Amygdala (tissue), 56 donors: ENCODE measurements around the gene ATP6V0A1.
A peak's percentile ranks its signal among the peaks of the same experiment; 100 is the strongest.
"Not testable (repeated sequence)": the region's sequence is repeated elsewhere in the genome, so short reads cannot be mapped to it uniquely, and the experiment has no call there.

Experiments
- DNase-seq, 56 donors: peaks; one replicate each; lab custom pipeline; 2025; lab: John Stamatoyannopoulos, UW

ATP6V0A1 gene

DNA sequence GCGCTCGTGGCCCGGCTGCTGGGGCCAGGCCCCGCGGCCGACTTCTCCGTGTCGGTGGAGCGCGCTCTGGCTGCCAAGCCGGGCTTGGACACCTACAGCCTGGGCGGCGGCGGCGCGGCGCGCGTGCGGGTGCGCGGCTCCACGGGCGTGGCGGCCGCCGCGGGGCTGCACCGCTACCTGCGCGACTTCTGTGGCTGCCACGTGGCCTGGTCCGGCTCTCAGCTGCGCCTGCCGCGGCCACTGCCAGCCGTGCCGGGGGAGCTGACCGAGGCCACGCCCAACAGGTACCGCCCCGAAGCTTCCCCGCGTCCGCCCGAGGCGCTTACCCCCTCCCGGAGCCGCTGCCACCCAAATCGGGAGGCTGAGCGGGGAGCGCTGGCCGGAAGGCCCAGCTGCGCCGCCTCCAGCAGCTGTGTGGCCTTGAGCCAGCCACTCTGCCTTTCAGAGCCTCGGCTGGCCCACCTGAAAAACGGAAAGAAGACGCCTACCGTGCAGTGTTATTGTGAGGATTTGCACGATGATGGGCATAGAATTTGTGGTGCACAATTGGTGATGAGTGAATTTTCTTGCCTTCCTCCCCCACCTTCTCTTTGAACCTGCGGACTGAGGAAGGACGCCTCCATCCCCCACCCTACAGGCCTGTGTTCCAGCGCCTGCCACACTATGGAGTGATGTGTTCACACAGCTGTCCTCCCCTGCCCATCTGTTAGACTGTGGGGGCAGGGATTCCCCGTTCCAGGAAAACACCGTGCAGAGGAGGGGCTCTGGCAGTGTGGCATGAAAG lies 77.9 kb downstream of the ATP6V0A1 start:
- peak in 45 of 56 donors; percentile 21 to 82 (median 70) for DNase-seq

DNA sequence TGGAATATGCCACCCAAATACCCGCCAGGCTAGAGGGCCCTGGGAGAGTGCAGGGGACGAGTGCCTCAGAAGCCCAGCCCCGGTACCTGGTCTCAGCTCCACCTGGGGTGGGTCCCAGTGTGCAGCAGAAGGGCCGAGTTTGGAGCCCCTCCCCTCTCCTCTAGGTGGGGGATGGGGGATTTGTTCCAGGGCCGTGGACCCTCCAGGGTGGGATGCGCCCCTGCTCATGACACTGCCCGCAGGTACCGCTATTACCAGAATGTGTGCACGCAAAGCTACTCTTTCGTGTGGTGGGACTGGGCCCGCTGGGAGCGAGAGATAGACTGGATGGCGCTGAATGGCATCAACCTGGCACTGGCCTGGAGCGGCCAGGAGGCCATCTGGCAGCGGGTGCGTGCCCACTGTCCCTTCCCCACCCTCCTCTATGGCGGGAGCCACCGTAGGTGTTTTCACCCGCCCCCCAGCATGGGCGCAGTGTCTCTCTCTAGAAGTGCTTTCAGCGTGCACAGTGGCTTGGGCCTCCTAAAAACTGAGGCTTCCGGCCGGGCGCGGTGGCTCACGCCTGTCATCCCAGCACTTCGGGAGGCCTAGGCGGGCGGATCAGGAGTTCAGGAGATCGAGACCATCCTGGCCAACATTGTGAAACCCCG lies 78.6 kb downstream of the ATP6V0A1 start:
- peak in 1 of 56 donors; percentile 53 for DNase-seq

DNA sequence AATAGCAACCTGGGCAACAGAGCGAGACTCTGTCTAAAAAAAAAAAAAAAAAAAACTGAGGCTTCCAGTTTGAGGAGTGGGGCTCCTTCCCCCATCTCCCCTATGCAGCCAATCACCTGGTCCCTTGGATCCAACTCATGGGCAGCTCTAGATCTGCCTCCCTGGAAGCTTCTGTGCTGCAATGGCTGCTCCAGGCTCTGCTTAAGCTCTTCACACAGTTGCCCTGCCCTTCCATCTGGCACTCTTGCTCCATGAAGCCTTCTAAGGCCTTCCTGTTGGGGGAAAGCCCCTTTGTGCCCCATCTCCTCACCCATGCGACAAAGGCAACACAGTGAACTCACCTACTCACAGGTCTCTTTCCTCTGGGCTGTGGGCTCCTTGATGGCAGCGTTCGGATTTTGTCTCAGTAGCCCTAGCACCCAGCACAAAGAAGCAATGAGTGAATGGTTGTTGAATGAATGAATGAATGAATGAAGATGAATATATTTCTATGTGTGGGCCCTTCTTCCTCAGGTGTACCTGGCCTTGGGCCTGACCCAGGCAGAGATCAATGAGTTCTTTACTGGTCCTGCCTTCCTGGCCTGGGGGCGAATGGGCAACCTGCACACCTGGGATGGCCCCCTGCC lies 79.3 kb downstream of the ATP6V0A1 start:
- DNase-seq = no peak

- DNase-seq = no peak
Measured at GRCh38 chr17:42538482-42538881, 79.8 kb downstream of the ATP6V0A1 start.

DNA sequence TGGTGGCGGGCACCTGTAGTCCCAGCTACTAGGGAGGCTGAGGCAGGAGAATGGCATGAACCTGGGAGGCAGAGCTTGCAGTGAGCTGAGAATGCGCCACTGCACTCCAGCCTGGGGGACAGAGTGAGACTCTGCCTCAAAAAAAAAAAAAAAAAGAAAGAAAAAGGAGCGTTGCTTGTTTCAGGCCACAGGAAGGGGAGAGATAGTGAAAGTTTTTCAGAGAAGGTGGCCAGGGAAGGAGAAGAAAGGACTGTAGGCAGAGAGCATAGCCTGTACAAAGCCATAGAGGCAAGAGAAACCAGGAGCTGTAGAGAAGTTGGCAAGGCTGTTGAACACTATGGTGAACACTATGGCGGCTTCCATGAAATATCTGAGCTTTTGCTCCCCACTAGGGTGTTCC lies 81.9 kb downstream of the ATP6V0A1 start:
- not testable (repeated sequence) for DNase-seq

DNA sequence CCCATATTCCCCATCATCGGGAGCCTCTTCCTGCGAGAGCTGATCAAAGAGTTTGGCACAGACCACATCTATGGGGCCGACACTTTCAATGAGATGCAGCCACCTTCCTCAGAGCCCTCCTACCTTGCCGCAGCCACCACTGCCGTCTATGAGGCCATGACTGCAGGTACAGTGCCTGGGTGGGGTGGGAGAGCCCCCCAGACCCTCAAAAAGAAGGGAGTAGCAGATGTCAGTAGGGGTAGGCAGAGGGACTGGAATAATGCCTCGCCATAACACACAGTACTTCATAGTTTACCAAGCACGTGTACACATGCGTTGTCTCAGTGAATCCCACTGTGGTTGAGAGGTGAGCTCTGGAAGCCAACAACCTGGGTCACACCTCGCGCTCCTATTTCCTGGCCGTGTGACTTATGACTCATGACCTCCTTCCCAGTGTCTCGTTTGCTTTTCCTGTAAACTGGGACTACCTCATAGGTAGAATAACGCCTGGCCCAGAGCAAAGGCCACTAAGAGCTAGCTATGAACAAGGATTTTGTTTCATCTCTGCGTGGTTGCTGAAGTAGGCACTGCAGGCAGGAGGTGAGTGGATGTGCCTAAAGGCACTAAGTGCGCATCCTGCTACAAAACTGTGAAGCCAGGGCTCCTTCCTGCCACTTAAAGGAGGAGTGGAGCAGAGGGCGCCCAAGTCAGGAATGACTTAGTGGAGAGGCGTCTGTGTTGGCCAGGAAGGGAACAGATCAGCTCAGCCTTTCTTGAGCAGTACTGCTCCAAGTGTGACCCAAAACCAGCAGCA lies 82.6 kb downstream of the ATP6V0A1 start:
- no peak for DNase-seq

DNA sequence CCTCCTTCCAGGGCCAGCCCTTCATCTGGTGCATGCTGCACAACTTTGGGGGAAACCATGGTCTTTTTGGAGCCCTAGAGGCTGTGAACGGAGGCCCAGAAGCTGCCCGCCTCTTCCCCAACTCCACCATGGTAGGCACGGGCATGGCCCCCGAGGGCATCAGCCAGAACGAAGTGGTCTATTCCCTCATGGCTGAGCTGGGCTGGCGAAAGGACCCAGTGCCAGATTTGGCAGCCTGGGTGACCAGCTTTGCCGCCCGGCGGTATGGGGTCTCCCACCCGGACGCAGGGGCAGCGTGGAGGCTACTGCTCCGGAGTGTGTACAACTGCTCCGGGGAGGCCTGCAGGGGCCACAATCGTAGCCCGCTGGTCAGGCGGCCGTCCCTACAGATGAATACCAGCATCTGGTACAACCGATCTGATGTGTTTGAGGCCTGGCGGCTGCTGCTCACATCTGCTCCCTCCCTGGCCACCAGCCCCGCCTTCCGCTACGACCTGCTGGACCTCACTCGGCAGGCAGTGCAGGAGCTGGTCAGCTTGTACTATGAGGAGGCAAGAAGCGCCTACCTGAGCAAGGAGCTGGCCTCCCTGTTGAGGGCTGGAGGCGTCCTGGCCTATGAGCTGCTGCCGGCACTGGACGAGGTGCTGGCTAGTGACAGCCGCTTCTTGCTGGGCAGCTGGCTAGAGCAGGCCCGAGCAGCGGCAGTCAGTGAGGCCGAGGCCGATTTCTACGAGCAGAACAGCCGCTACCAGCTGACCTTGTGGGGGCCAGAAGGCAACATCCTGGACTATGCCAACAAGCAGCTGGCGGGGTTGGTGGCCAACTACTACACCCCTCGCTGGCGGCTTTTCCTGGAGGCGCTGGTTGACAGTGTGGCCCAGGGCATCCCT lies 84.8 kb downstream of the ATP6V0A1 start:
- DNase-seq = peak in 22 of 56 donors; percentile 8 to 65 (median 38)

DNA sequence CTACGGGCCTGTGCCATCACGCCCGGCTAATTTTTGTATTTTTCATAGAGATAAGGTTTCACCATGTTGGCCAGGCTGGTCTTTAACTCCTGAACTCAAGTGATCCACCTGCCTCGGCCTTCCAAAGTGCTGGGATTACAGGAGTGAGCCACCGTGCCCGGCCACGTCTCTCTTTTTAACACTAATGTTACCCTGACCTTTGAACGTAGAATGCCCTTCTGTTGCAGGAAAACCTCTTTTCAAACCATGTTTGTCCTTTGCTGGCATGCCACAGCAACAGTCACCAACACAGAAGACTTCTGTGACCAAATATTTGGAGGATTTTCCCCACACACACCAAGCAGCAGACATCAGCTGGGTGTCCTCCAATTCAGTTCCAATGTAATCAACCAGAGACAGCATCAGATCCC lies 86.2 kb downstream of the ATP6V0A1 start:
- no peak for DNase-seq

DNA sequence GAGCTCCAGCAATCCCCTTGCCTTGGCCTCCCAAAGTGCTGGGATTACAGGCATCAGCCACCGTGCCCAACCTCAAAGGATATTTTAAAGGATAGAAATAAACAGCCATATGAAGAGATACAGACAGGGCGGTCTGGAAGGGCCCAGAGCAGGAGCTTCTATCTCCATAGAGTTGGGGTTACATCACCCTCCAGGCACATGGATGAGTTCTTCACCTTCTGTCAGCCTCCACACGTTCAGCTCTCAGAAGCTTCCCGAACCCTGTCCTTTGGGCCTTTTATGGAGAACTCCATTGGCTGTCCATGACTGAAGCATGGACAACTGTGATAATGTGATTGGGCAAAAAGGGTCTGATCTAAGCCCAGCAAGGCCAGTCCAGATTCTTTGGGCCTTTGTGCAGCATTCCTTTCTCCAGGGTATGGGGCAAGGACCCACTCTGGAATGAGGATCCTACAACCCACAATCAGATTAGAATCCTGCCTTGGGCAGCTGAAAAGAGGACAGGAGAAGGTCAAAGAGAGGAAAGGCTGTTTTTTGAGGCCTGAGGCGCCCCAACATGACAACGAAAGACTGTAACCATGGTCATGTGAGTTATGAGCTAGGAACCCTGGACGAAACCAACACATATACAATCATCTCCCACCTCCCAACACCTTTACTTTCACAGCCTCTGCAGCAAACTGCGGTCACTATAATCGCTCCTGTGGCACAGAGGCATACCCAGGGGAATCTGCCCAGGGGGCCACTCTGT lies 87.3 kb downstream of the ATP6V0A1 start:
- not testable (repeated sequence) for DNase-seq

- no peak for DNase-seq
Measured at GRCh38 chr17:42547001-42547461, 88.4 kb downstream of the ATP6V0A1 start.

DNA sequence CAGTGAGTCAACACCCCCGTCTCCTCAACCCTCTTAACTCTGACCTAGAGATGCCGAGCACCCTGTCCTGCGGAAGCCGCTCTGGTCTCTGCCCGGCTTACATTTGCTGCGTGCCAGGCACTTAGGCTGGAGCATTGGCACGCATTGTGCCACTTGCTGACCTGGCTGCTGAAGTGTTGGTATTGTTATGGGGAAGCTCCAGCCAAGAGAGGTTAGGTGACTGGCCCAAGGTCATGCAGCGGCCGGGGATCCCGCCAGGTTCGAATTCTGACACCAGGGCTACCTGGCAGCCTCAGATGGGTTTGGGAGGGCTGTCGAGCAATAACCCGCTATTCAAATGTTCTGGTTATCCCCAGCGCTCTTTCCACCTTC lies 89.0 kb downstream of the ATP6V0A1 start:
- no peak for DNase-seq

GRCh38 chr17:42548070-42548837 lies 89.6 kb downstream of the ATP6V0A1 start:
- DNase-seq = no peak

DNA sequence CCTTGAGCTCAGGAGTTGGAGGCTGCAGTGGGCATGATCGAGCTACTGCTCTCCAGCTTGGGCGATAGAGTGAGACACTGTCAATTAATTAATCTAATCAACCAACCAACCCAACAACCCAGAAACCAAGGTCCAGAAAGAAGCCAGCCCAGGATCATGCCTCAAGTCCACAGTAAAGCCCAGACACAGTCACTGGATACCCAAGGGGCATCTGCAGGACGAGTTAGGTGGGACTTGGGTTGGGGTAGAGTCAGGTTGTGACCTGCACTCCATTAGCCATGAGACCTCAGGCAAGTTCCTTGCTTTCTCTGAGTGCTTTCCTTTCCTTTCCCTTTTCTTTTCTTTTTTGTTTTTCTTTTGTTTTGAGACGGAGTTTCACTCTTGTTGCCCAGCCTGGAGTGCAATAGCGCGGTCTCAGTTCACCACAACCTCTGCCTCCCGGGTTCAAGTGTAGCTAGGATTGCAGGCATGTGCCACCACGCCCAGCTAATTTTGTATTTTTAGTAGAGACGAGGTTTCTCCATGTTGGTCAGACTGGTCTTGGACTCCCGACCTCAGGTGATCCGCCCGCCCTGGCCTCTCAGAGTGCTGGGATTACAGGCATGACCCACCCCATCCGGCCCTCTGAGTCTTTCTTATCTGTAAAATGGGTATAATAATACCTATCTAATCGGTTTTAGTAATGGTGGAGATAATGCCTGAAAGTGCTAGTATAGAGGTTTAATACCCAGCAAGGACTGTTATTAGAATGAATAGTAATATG lies 90.5 kb downstream of the ATP6V0A1 start:
- no peak for DNase-seq

- not testable (repeated sequence) for DNase-seq
Measured at GRCh38 chr17:42552736-42553135, 94.1 kb downstream of the ATP6V0A1 start, which contains the start of gene HSD17B1. TSS of gene HSD17B1 (plus strand) at chr17:42552923. CDS start at chr17:42552934, 11 bp downstream.

DNA sequence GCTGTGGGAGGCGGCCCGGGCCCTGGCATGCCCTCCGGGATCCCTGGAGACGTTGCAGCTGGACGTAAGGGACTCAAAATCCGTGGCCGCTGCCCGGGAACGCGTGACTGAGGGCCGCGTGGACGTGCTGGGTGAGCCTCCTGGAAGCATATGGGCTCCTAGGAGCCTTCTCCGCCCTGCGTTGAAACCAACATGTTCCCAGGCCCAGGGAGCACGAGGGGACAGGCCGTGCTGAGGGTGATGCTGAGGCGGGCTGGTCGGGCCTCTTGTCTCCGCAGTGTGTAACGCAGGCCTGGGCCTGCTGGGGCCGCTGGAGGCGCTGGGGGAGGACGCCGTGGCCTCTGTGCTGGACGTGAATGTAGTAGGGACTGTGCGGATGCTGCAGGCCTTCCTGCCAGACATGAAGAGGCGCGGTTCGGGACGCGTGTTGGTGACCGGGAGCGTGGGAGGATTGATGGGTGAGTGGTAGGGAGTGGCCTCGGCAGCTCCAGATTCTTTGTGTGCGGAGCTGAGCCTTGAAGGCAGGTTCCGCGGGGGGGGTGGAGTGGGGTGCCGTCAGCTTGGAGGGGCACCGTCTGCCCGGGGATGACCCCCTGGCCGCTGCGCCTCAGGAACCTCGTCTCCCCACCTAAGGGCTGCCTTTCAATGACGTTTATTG lies 94.6 kb downstream of the ATP6V0A1 start:
- no peak for DNase-seq

GRCh38 chr17:42553866-42554249 lies 95.2 kb downstream of the ATP6V0A1 start:
- DNase-seq = peak in 1 of 56 donors; percentile 26
